LNCaP clone FGC (cell line): ENCODE data around the gene TBC1D8B.
"Not testable (repeated sequence)": the region's sequence is repeated elsewhere in the genome, so short reads cannot be mapped to it uniquely, and the experiment has no call there.

Experiments
- DNase-seq: peaks from one replicate; pipeline ENCODE4 v3.0.0-alpha.2; 2011; ENCODE audit warnings: low read depth
- H3K4me3 ChIP-seq: 2 replicates; pipeline ENCODE4 v1.5.1; 2011; ENCODE audit warnings: mild to moderate bottlenecking, low read depth, low read length, control low read depth
- CTCF ChIP-seq: IDR thresholded peaks from 2 replicates; pipeline ENCODE4 v1.5.1; 2012; ENCODE audit warnings: mild to moderate bottlenecking; ENCODE audit not compliant: control insufficient read depth, insufficient read depth; ENCODE audit errors: extremely low read depth

Gene TBC1D8B

GRCh38 chrX:106802063-106802387 lies 448 bp upstream of the TBC1D8B start:
- H3K4me3 ChIP-seq = peak overlapping the region; percentile 75
- DNase-seq = no peak
- no peak for TF ChIP-seq CTCF

- DNase-seq = no peak
- H3K4me3 ChIP-seq = no peak overlapping the region
- TF ChIP-seq CTCF = no peak
These were observed 8.8 kb downstream of the TBC1D8B start for GRCh38 chrX:106811131-106811910.

- not testable (repeated sequence) for H3K4me3 ChIP-seq, DNase-seq
These were observed 10.5 kb downstream of the TBC1D8B start for GRCh38 chrX:106812930-106813329.

GRCh38 chrX:106814093-106814492 lies 11.6 kb downstream of the TBC1D8B start:
- DNase-seq, H3K4me3 ChIP-seq: not testable (repeated sequence)

- H3K4me3 ChIP-seq = no peak overlapping the region
- peak; percentile 6 for DNase-seq
- peak; percentile 48; the same call in 1 of the 2 replicates for TF ChIP-seq CTCF
These were observed 60.7 kb downstream of the TBC1D8B start for GRCh38 chrX:106862972-106863688.

GRCh38 chrX:106863697-106864096 lies 61.2 kb downstream of the TBC1D8B start:
- H3K4me3 ChIP-seq = no peak overlapping the region
- no peak for DNase-seq
- TF ChIP-seq CTCF = no peak

- not testable (repeated sequence) for H3K4me3 ChIP-seq, DNase-seq
These were observed 70.3 kb downstream of the TBC1D8B start for GRCh38 chrX:106872796-106873195.

GRCh38 chrX:106874075-106874474 lies 71.6 kb downstream of the TBC1D8B start:
- TF ChIP-seq CTCF = peak; percentile 45
- no peak for DNase-seq
- no peak overlapping the region for H3K4me3 ChIP-seq
